T-helper 1 cell treated with Interleukin-12 subunit alpha and Interleukin-12 subunit beta and Interleukin-4 antibody, amounts not matched to agents 30 μg/mL and 1 μg/mL, for 36 hours (primary cell): ENCODE measurements around the gene C19orf67.
"Not testable (repeated sequence)": the region's sequence is repeated elsewhere in the genome, so short reads cannot be mapped to it uniquely, and the experiment has no call there.

ENCODE experiments used
- H3K27ac Mint-ChIP-seq: one replicate; pipeline ENCODE4 v1.8.0; 2021; ENCODE audit warnings: mild to moderate bottlenecking, mixed read lengths
- H3K27me3 Mint-ChIP-seq: one replicate; pipeline ENCODE4 v1.8.0; 2021; ENCODE audit warnings: low read depth, mixed read lengths
- H3K36me3 Mint-ChIP-seq: one replicate; pipeline ENCODE4 v1.8.0; 2021; ENCODE audit warnings: low read depth, mixed read lengths
- H3K4me1 Mint-ChIP-seq: one replicate; pipeline ENCODE4 v1.8.0; 2021; ENCODE audit warnings: low read depth, mixed read lengths
- H3K4me3 Mint-ChIP-seq: one replicate; pipeline ENCODE4 v1.8.0; 2021; ENCODE audit warnings: mild to moderate bottlenecking, moderate library complexity, mixed read lengths
- H3K9me3 Mint-ChIP-seq: one replicate; pipeline ENCODE4 v1.8.0; 2021; ENCODE audit warnings: mixed read lengths

The C19orf67 gene

GRCh38 chr19:14050512-14050911 is 35.1 kb downstream of the C19orf67 start:
- Mint-ChIP-seq H3K9me3 (peaks cover 5% of the 10 kb centered on the region), H3K27ac (no peak overlapping the region), H3K4me3 (no peak overlapping the region), H3K36me3 (peaks cover 51% of the 10 kb centered on the region), H3K4me1 (peaks cover 2% of the 10 kb centered on the region), H3K27me3 (no peaks in the 10 kb centered on the region)

- Mint-ChIP-seq H3K4me1 (peaks cover 2% of the 10 kb centered on the region), H3K27ac (no peak overlapping the region), H3K4me3 (no peak overlapping the region), H3K27me3 (no peaks in the 10 kb centered on the region), H3K36me3 (peaks cover 46% of the 10 kb centered on the region), H3K9me3 (peaks cover 5% of the 10 kb centered on the region)
Measured at GRCh38 chr19:14048443-14049153, 37.0 kb downstream of the C19orf67 start.

GRCh38 chr19:14047866-14048265 is 37.7 kb downstream of the C19orf67 start:
- H3K9me3 Mint-ChIP-seq: not testable (repeated sequence)

GRCh38 chr19:14042659-14043608 is 42.6 kb downstream of the C19orf67 start:
- H3K9me3 Mint-ChIP-seq, H3K4me3 Mint-ChIP-seq, H3K27me3 Mint-ChIP-seq: not testable (repeated sequence)
- peaks cover 38% of the 10 kb centered on the region for H3K36me3 Mint-ChIP-seq
- H3K27ac Mint-ChIP-seq: peak overlapping the region; percentile 69
- peaks cover 11% of the 10 kb centered on the region for H3K4me1 Mint-ChIP-seq

More at GRCh38 chr19:14047866-14048265, 37.7 kb downstream of the C19orf67 start:
- not testable (repeated sequence) for H3K27ac Mint-ChIP-seq, H3K4me1 Mint-ChIP-seq, H3K27me3 Mint-ChIP-seq, H3K4me3 Mint-ChIP-seq
- peaks cover 49% of the 10 kb centered on the region for H3K36me3 Mint-ChIP-seq

- Mint-ChIP-seq H3K36me3 (peaks cover 37% of the 10 kb centered on the region), H3K4me3 (no peak overlapping the region), H3K4me1 (peaks cover 15% of the 10 kb centered on the region), H3K27me3 (no peaks in the 10 kb centered on the region), H3K9me3 (no peaks in the 10 kb centered on the region), H3K27ac (no peak overlapping the region)
Measured at GRCh38 chr19:14039181-14039580, 46.4 kb downstream of the C19orf67 start.

GRCh38 chr19:14035706-14036105 is 49.9 kb downstream of the C19orf67 start:
- H3K36me3 Mint-ChIP-seq: peaks cover 31% of the 10 kb centered on the region
- no peaks in the 10 kb centered on the region for H3K9me3 Mint-ChIP-seq
- H3K4me1 Mint-ChIP-seq: peaks cover 20% of the 10 kb centered on the region
- no peak overlapping the region for H3K4me3 Mint-ChIP-seq
- H3K27ac Mint-ChIP-seq: no peak overlapping the region
- no peaks in the 10 kb centered on the region for H3K27me3 Mint-ChIP-seq

GRCh38 chr19:14035159-14035558 is 50.4 kb downstream of the C19orf67 start:
- Mint-ChIP-seq H3K36me3 (peaks cover 31% of the 10 kb centered on the region), H3K4me1 (peaks cover 20% of the 10 kb centered on the region)
- not testable (repeated sequence) for H3K4me3 Mint-ChIP-seq, H3K9me3 Mint-ChIP-seq, H3K27ac Mint-ChIP-seq, H3K27me3 Mint-ChIP-seq

- Mint-ChIP-seq H3K4me1 (peaks cover 19% of the 10 kb centered on the region), H3K27me3 (no peaks in the 10 kb centered on the region)
Measured at GRCh38 chr19:14033946-14034345, 51.6 kb downstream of the C19orf67 start.

GRCh38 chr19:14031719-14032480 is 53.7 kb downstream of the C19orf67 start, which contains the start of gene IL27RA:
Gene IL27RA, plus strand, starts transcription at chr19:14031762. Its CDS starts 111 bp downstream, at chr19:14031873.
- no peaks in the 10 kb centered on the region for H3K9me3 Mint-ChIP-seq
- peaks cover 12% of the 10 kb centered on the region for H3K36me3 Mint-ChIP-seq
- peak within 1 kb of the TSS; percentile 91 for H3K4me3 Mint-ChIP-seq
- peak within 1 kb of the TSS; percentile 91 for H3K27ac Mint-ChIP-seq
- peaks cover 15% of the 10 kb centered on the region for H3K4me1 Mint-ChIP-seq
- H3K27me3 Mint-ChIP-seq: peaks cover 5% of the 10 kb centered on the region

More at GRCh38 chr19:14033946-14034345, 51.6 kb downstream of the C19orf67 start:
- peak overlapping the region; percentile 56 for H3K4me3 Mint-ChIP-seq
- no peaks in the 10 kb centered on the region for H3K9me3 Mint-ChIP-seq
- peaks cover 25% of the 10 kb centered on the region for H3K36me3 Mint-ChIP-seq
- H3K27ac Mint-ChIP-seq: peak overlapping the region; percentile 57
